NCI-H1436 treated with DMSO at 0.1 percent for 48 hours (cell line): ENCODE measurements around the gene TSC22D3.
"Not testable (repeated sequence)": the region's sequence is repeated elsewhere in the genome, so short reads cannot be mapped to it uniquely, and the experiment has no call there.

Experiments
- DNase-seq: peaks from one replicate; lab custom pipeline; 2025; lab: John Stamatoyannopoulos, UW

Gene TSC22D3

GRCh38 chrX:107775734-107776511, at the start of gene TSC22D3:
Gene TSC22D3 (minus strand): TSS chrX:107775787. CDS start chrX:107775419, 368 bp downstream.
- DNase-seq, result peak; percentile 3

DNA sequence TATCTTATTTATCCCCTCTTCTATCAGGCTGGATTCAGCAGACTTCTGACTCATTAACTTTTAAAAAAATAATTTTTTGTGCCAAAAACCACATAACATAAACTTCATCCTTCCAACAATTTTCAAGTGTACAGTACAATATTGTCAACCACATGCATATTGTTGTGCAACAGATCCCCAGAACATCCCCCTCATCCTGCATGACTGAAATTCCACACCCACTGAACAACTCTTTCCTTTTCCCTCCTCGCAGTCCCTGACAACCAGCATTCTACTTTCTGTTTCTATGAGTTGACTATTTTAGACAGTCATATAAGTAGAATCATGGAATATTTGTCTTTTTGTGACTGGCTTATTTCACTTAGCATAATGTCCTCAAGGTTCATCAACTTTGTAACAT, 47.9 kb upstream of the TSC22D3 start:
- DNase-seq, result no peak

- no peak for DNase-seq
These were observed 47.5 kb upstream of the TSC22D3 start for GRCh38 chrX:107823042-107823441.

DNA sequence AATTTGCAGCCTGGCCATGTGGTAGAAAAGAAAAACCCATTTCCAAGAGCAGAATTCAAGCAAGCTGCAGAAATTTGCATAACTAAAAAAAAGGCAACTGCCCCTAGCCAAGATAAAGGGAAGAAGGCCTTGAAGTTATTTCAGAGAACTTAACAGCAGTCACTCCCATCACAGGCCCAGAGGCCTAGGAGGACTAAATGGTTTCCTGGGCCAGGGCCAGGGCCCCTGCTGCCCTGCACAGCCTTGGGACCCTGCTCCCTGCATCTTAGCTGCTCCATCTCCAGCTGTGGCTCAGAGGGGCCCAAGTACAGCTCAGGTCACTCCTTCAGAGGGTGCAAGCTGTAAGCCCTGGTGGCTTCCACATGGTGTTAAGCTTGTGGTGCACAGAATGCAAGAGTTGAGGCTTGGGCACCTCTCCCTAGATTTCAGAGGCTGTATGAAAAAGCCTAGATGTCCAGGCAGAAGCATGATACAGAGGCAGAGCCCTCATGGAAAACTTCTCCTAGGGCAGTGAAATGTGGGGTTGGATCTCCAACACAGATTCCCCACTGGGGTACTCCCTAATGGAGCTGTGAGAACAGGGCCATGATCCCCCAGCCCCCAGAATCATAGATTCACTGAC, 43.4 kb upstream of the TSC22D3 start:
- no peak for DNase-seq

GRCh38 chrX:107810053-107810452, 34.5 kb upstream of the TSC22D3 start:
- DNase-seq, result not testable (repeated sequence)

DNA sequence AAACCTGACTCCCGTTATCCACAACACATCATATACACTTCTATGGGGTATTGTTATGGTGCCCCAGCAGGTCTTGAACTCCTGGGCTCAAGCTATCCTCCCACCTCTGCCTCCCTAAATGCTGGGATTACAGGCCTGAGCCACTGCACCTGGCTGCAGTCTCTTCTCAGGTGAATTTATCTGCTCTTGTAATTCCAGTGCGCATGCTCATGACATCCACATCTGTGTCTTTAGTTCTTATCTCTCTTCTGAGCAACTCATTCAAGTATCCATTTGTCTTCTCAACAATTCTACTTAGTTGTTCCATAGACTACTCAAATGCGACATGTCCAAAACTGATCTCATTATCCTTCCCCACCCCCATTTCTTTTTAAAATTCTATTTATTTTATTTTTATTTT, 29.6 kb upstream of the TSC22D3 start:
- no peak for DNase-seq

DNA sequence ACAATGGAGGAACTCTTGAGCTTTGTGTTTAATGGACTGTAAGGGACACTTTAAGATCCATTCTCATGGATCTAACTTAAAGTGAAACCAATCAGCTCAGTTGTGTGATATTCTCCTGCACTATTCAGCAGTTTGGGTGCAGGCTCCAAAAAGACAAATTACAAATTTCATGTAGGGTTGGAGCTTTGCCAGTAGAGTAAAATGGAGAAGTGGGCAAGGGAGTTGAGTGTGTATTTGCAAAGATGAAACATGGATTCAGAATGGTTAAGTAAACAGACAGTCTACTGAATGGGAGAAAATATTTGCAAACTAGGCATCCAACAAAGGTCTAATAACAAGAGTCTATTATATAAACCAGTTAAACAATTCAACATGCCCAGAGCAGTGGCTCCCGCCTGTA, 28.8 kb upstream of the TSC22D3 start:
- DNase-seq, result no peak

- no peak for DNase-seq
These were observed 12.2 kb upstream of the TSC22D3 start for GRCh38 chrX:107787827-107788226.

DNA sequence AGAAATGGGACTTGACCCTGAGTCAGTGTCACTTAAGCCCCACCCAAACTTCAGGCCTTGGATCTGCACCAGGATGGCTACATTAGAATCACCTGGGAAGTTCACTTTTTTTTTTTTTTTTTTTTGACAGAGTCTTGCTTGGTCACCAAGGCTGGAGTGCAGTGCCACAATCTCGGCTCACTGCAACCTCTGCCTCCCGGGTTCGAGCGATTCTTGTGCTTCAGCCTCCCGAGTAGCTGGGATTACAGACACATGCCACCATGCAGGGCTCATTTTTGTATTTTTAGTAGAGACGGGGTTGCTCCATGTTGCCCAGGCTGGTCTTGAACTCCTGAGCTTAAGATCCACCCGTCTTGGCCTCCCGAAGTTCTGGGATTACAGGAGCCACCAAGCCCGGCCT, 4.9 kb upstream of the TSC22D3 start:
- DNase-seq, result no peak

DNA sequence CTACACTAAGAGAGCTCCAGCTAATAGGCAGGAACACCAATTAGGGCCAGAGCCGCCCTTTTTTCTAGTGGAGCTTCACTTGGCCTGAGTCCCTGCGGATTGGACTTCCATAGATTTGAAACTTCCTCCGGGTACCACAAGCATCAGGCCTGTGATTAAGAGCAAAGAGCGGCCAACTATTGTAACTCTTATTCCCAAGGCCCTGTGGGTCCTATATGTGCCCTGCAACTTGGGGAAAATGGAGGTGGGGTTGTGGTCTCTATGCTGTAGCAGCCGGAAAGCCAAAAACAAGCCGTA, 1.9 kb upstream of the TSC22D3 start, which contains the start of gene NCBP2L:
TSS of gene NCBP2L (plus strand) at position 198 of the 297 bp plus-strand sequence. CDS start 16,488 bp downstream, outside the sequence.
- DNase-seq, result no peak

DNA sequence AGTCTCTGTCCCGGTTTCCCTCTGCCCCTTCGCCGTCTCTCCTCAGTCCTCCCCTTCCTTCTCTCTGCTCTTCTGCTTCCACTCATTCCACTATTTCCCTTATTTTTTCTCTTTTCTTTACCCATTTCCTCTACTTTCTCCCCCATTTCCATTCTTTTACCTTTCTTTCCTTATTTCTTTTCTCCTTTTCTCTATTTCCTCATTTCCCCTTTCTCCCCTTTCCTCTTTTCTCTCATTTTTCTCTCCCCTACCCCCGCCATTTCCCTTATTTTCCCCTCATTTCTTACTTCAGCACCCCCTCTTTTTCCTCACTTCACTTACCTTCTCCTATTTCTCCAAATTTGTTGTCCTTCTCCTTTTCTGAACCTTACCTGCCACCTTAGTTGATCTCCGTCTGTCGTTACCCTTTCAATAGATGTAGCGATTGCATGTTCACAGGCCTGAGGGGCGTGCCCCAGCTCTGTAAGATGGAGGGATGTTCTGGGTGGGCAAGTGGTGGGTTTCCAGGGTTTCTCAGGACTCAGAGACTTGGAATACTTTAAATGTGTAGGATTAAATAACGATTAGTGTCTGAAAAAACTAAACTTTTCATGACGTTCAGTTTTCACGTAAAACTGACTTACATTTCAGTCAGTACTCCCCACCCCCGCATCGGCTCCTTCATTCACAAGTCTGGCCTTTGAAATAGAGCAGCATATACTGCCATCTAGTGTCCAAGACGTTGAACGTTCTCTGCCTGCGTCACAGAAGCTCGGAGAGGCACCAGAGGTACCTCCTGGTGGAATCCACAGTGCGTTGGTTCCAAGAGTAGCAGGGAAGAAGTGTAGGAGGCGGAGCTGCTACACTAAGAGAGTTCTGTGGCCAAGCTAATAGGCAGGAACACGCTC, 1.3 kb upstream of the TSC22D3 start:
- DNase-seq, result peak; percentile 71

- no peak for DNase-seq
These were observed 420 bp downstream of the TSC22D3 start for GRCh38 chrX:107775000-107775733.

GRCh38 chrX:107773906-107774435, 1.6 kb downstream of the TSC22D3 start:
- no peak for DNase-seq

DNA sequence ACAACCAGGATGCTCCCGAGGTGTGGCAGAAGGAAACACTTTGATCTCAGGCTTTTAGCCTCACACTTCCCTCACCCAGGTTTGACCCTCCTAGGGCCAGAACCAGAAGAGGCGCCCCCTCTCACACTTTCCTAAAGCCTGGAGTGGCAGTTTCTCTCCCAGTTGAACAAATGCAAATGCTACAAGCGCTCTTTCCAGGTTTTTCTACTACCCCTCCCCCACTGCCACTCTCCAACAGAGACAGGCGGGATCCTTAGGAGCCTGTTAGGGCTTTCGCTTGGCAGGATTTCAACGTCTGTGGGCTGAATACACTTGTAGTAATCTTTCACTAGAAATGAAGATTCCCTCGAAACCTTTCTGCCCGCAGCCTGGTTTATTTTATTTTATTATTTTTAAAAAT, 2.4 kb downstream of the TSC22D3 start:
- DNase-seq, result no peak

DNA sequence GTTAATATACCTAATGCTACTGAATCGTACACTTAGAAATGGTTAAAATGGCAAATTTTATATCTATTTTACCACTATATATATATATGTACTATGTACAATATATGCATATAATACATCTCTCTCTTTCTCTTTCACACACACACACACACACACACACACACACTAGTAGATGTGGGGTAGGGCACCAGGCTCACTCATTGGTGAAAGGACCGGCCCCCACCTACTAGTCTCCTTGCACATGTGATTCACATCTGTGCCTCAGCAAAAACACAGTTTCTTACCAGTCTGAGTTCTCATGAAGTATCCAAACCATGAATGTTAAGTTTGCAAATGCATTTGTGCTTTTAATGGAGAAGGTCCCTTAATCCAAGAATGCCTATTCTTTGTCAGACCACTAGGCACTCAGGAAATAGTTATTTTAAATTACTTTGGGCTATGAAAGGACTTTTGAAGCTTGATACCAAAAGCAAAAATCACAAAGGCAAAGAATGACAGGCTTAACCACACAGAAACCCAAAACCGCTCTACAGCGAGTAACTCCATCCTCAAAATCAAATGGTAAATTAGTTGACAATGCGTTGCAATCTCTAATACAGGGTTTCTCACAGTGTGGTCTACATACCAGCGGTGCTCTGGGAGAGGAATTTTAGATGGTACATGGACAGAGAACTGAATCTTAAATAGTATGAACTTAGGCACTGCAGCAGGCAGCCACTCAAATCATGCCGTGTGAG, 5.8 kb downstream of the TSC22D3 start:
- DNase-seq, result no peak

DNA sequence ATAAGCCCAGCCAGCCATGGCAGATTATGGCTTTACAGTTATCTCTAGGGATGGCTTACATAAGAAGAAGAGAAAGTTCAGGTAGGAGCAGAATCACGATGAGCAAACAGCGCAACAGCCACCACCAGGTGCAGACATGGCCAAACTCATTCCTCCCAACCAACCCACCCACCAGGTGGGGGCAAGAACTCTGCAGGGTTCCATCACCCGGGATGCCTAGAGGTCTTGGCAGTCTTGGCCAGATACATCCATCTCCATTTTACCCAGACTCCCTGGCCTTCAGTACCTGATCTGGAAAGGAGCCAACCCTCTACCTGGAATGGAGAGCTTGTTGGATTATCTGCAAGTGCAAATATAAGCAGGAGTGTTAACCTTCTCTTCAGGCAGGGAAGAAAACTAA, 7.5 kb downstream of the TSC22D3 start:
- no peak for DNase-seq

GRCh38 chrX:107766470-107767150, 9.0 kb downstream of the TSC22D3 start:
- DNase-seq, result no peak

GRCh38 chrX:107764845-107765608, 10.6 kb downstream of the TSC22D3 start:
- DNase-seq, result no peak

DNA sequence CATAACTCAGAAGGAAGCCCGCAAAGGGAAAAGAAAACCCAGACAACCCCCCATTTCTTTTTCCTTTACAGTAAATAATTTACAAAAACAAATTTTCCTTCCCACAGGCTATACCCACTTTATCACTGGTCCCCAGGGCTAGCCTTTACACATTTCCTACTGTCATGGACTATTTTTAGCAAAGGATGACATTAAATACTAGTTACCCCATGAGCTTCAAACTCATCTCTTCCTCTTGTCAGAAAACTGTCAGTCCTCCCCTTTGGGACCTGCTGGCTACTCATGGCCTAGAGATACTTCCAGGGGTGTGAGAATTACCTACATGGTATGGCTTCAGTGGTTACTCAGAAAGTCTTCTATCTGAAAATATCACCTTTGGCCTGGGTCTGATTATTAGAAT, 11.9 kb downstream of the TSC22D3 start:
- no peak for DNase-seq
